ENCODE results near the gene NPY. TPM values are rescaled to one million over a fixed set of nuclear protein-coding genes. Genes with fewer than 3 reads are reported as not detected.

The NPY gene
- total RNA-seq, 1 experiment from 2014 or later, result not detected

DNA sequence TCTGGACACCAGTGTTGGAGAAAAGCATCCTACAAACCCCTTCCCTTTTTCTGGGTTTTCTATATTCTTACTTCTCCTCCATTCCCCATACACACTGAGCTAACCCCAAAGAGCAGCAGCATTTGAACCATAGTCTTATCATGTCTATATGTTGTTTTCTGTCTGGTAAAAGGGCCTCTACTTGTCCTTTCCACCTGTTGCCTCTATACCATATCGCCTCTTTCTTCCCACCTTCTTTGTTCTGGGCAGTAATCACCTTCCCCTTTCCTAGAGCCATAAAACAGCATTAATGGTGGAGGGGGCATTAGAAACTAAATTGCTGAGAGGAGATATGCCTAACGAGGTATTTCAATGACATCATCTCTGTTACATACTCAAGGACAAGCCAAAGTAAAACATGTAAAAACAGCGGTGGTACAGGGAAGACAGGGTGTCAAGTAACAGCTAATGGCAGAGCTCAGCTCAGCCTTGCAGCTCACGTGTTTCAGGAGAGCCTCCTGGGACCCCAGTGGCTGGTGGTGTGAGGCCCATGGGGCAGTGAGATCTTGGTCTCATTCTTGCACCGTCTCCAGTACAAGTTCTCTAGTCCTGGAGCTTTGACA is 20.6 kb downstream of the NPY start:
- no peak overlapping the region for H2AK5ac ChIP-seq (ENCODE audit: insufficient read length, low read length)
- H3K4me3 Mint-ChIP-seq, result no peak overlapping the region
- no peak overlapping the region for H2BK15ac ChIP-seq (ENCODE audit: low read depth, low read length)
- H4K5ac ChIP-seq (ENCODE audit: insufficient read length, low read depth, low read length), result no peak overlapping the region
- H3K4me2 ChIP-seq (ENCODE audit: insufficient read depth, insufficient read length, low read length), result no peak overlapping the region
- H3K27me3 ChIP-seq (ENCODE audit: insufficient read depth, low read length), result no peaks in the 10 kb centered on the region
- H2BK5ac ChIP-seq (ENCODE audit: insufficient read length, low read length), result no peak overlapping the region
- H3K18ac ChIP-seq (ENCODE audit: insufficient read length, low read depth, low read length), result no peak overlapping the region
- no peak overlapping the region for H3K56ac ChIP-seq (ENCODE audit: insufficient read length, low read depth, low read length)
- H3K23me2 ChIP-seq (ENCODE audit: insufficient read length, low read depth, low read length, poor library complexity, severe bottlenecking), result no peaks in the 10 kb centered on the region
- H3K14ac ChIP-seq (ENCODE audit: insufficient read depth, low read length), result no peak overlapping the region
- no peaks in the 10 kb centered on the region; the same call in 1 of the 2 replicates for H3K79me2 ChIP-seq (ENCODE audit: insufficient read depth, low read length)
- no peak overlapping the region for H4K91ac ChIP-seq (ENCODE audit: insufficient read length, low read depth, low read length)
- H3K9me3 ChIP-seq (ENCODE audit: control insufficient read depth, low read depth, low read length), result no peaks in the 10 kb centered on the region
- peaks cover 0 to 3% of the 10 kb centered on the region in 2 experiments; a peak in 1 of 5 replicates for H3K9me3 Mint-ChIP-seq
- whole genome bisulfite sequencing (ENCODE audit: extremely low coverage, insufficient read length, low lambda C conversion rate), result no CpG with 5 or more reads among the region's 5 CpGs
- H2BK120ac ChIP-seq (ENCODE audit: low read depth, low read length, poor library complexity, severe bottlenecking), result no peak overlapping the region
- no peaks in the 10 kb centered on the region; the same call in none of the 2 replicates for H3K27me3 Mint-ChIP-seq (ENCODE audit: low read depth)
- H3K27ac ChIP-seq (ENCODE audit: insufficient read length, low read depth, low read length), result no peak overlapping the region
- no peak overlapping the region for H3K23ac ChIP-seq (ENCODE audit: insufficient read length, low read depth, low read length)
- H3K27ac Mint-ChIP-seq, result no peak overlapping the region
- no peak for DNase-seq
- no peak overlapping the region for H4K8ac ChIP-seq (replicated peaks; ENCODE audit: insufficient read length, low read depth, low read length)
- H2BK20ac ChIP-seq (ENCODE audit: low read depth, low read length, poor library complexity, severe bottlenecking), result no peak overlapping the region
- no peak overlapping the region for H3K9ac ChIP-seq (ENCODE audit: extremely low read depth, insufficient read length, low read length)
- no peak overlapping the region for H3K4ac ChIP-seq (ENCODE audit: low read depth, low read length)
- H3K79me1 ChIP-seq (ENCODE audit: insufficient read depth, low read depth, low read length, poor library complexity, severe bottlenecking), result no peaks in the 10 kb centered on the region
- no peak overlapping the region for H2BK12ac ChIP-seq (ENCODE audit: insufficient read length, low read depth, low read length)
- H4K20me1 ChIP-seq (ENCODE audit: control insufficient read depth, insufficient read depth, insufficient read length), result no peaks in the 10 kb centered on the region
- H3K36me3 Mint-ChIP-seq (ENCODE audit: insufficient read depth in 1 of 3, low read depth in 3 of 3), result peaks cover 0 to 2% (median 0%) of the 10 kb centered on the region in 3 experiments; a peak in 2 of 7 replicates
- H3K4me1 ChIP-seq (ENCODE audit: insufficient read depth, low read length), result no peaks in the 10 kb centered on the region
- peaks cover 0 to 3% of the 10 kb centered on the region in 2 experiments; a peak in 1 of 4 replicates for H3K4me1 Mint-ChIP-seq
- no peak overlapping the region for H2AFZ ChIP-seq (ENCODE audit: low read length)
- TF ChIP-seq, protein P1, sequence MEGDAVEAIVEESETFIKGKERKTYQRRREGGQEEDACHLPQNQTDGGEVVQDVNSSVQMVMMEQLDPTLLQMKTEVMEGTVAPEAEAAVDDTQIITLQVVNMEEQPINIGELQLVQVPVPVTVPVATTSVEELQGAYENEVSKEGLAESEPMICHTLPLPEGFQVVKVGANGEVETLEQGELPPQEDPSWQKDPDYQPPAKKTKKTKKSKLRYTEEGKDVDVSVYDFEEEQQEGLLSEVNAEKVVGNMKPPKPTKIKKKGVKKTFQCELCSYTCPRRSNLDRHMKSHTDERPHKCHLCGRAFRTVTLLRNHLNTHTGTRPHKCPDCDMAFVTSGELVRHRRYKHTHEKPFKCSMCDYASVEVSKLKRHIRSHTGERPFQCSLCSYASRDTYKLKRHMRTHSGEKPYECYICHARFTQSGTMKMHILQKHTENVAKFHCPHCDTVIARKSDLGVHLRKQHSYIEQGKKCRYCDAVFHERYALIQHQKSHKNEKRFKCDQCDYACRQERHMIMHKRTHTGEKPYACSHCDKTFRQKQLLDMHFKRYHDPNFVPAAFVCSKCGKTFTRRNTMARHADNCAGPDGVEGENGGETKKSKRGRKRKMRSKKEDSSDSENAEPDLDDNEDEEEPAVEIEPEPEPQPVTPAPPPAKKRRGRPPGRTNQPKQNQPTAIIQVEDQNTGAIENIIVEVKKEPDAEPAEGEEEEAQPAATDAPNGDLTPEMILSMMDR (conservative IDR thresholded peaks at IDR 0.05), result no peak
- H3T11ph ChIP-seq (ENCODE audit: low read length), result no peak overlapping the region

Data from H9 (cell line).